GM12891 (cell line): Measurements from ENCODE around the gene MCTP1.

Experiments
- PAX5 ChIP-seq: IDR thresholded peaks from 2 replicates; pipeline ENCODE4 v1.6.1; 2011; ENCODE audit warnings: low read length, moderate library complexity, mild to moderate bottlenecking; ENCODE audit not compliant: insufficient read depth, severe bottlenecking
- POLR2A ChIP-seq: IDR thresholded peaks from 2 replicates; pipeline ENCODE4 v1.6.1; 2011; ENCODE audit warnings: low read depth, low read length, control low read depth
- POLR2AphosphoS5 ChIP-seq: IDR thresholded peaks from 2 replicates; pipeline ENCODE4 v1.6.1; 2011; ENCODE audit warnings: low read depth, low read length, control low read depth
- POU2F2 ChIP-seq: IDR thresholded peaks from 2 replicates; pipeline ENCODE4 v1.6.1; 2011; ENCODE audit warnings: low read depth, mild to moderate bottlenecking, control low read depth, low read length, moderate library complexity
- SPI1 ChIP-seq: IDR thresholded peaks from 2 replicates; pipeline ENCODE4 v1.6.1; 2011; ENCODE audit warnings: low read depth, low read length, control low read depth

DNA sequence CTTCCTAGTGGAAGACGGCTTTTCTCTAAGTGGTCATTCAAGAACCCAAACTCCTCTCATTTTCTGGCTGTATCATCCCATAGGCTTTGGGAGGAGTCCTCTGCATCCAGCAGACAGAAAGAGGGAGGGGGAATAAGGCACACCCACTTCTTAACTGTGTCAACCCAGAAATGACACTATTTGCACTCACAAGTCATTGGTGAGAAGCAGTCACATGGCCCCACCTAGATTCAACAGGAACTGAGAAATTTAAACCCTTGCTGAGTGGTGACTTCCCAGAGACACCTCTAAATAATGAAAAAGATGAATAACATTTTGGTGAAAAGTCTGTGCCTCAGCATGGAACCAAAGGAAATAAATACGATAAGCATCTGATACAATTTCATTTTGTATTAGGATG is 120.0 kb downstream of the MCTP1 start:
- no peak for TF ChIP-seq POLR2A
- no peak for TF ChIP-seq POLR2AphosphoS5
- TF ChIP-seq PAX5 = no peak
- no peak for TF ChIP-seq SPI1
- TF ChIP-seq POU2F2 = no peak
